Fibroblast of mammary gland (primary cell): Measurements from ENCODE around the gene CHD9.
"Not testable (repeated sequence)": the region's sequence is repeated elsewhere in the genome, so short reads cannot be mapped to it uniquely, and the experiment has no call there.

ENCODE experiments used
- DNase-seq: peaks from one replicate; pipeline ENCODE4 v3.0.0-alpha.2; 2010; ENCODE audit warnings: low read depth
- H3K4me3 ChIP-seq: 2 replicates; pipeline ENCODE4 v1.5.1; 2011; ENCODE audit warnings: low read depth, mild to moderate bottlenecking, low read length, moderate library complexity; ENCODE audit not compliant: control insufficient read depth
- TF ChIP-seq, protein P1 (sequence below): conservative IDR thresholded peaks from 2 replicates; pipeline ENCODE4 v1.5.1; 2011; ENCODE audit warnings: low read depth, low read length, inconsistent platforms; ENCODE audit not compliant: control insufficient read depth, insufficient read depth

The CHD9 gene

GRCh38 chr16:53168744-53169143 is 114.0 kb downstream of the CHD9 start:
- no peak for DNase-seq
- TF ChIP-seq, protein P1, sequence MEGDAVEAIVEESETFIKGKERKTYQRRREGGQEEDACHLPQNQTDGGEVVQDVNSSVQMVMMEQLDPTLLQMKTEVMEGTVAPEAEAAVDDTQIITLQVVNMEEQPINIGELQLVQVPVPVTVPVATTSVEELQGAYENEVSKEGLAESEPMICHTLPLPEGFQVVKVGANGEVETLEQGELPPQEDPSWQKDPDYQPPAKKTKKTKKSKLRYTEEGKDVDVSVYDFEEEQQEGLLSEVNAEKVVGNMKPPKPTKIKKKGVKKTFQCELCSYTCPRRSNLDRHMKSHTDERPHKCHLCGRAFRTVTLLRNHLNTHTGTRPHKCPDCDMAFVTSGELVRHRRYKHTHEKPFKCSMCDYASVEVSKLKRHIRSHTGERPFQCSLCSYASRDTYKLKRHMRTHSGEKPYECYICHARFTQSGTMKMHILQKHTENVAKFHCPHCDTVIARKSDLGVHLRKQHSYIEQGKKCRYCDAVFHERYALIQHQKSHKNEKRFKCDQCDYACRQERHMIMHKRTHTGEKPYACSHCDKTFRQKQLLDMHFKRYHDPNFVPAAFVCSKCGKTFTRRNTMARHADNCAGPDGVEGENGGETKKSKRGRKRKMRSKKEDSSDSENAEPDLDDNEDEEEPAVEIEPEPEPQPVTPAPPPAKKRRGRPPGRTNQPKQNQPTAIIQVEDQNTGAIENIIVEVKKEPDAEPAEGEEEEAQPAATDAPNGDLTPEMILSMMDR: no peak
- H3K4me3 ChIP-seq: no peak overlapping the region

DNA sequence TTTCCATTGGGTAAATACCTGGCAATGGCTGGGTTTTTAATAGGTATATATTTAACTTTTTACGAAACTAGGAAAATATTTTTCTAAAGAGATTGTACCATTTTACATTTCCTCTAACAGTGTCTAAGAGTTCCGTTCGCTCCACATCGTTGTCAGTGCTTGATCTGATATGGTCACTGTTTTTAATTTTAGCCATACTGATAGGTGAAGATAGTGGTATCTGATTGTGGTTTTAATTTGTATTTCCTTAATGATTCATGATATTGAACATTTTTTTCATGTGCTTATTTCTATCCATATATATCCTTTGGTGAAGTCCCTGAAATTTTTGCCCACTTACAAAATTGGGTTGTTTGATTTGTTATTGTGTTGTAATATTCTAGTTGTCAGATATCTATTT is 117.7 kb downstream of the CHD9 start:
- no peak for DNase-seq
- TF ChIP-seq, protein P1: no peak

DNA sequence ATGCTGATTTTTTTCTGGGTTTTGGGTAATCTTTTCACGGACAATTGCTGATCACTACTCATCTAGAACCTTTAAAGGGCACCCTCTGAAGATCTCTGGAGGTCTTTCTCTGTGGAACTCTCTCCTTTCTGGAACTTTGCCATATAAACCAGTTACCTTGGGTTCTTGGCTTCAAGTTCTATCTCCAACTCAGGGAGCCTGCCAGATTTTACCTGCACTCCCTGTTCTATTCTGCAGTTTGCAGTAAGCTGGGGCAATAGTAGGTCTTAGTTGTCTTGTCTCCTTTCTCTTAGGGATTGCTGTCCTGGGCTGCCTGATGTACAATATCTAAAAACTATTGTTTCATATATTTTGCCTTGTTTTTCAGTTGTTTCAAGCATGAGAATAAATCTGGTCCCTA is 120.3 kb downstream of the CHD9 start:
- TF ChIP-seq, protein P1: no peak
- no peak for DNase-seq
- no peak overlapping the region for H3K4me3 ChIP-seq

More for the DNA sequence above, 117.7 kb downstream of the CHD9 start:
- H3K4me3 ChIP-seq: no peak overlapping the region

GRCh38 chr16:53176434-53176833 is 121.6 kb downstream of the CHD9 start:
- TF ChIP-seq, protein P1: no peak

DNA sequence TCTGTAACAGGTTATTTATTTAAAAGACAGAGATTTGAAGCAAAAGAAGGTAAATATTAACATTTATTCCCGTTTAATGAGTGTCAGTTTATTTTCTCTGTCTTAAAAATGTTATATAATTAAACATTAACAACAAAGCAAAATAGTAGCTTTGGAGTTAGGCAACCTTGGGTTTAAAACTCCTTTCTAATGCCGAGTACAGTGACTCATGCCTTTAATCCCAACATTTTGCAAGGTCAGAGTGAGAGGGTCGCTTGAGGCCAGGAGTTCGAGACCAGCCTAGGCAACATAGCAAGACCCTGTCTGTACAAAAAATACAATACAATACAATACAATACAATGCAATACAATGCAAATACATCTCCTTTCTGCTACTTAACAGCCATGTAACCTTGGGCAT is 128.7 kb downstream of the CHD9 start:
- peak; percentile 24 for DNase-seq
- TF ChIP-seq, protein P1: no peak
- H3K4me3 ChIP-seq: no peak overlapping the region

More at GRCh38 chr16:53176434-53176833, 121.6 kb downstream of the CHD9 start:
- H3K4me3 ChIP-seq: no peak overlapping the region
- no peak for DNase-seq

DNA sequence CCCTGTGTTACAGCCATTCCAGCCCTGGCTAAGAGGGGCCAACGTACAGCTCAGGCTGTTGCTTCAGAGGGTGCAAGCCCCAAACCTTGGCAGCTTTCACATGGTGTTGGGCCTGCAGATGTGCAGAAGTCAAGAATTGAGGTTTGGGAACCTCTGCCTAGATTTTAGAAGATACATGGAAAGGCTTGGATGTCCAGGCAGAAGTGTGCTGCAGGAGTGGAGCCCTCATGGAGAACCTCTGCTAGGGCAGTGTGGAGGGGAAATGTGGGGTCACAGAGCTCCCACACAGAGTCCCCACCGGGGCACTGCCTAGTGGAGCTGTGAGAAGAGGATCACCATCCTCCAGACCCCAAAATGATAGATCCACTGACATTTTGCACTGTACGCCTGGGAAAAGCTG is 130.9 kb downstream of the CHD9 start:
- DNase-seq: not testable (repeated sequence)

DNA sequence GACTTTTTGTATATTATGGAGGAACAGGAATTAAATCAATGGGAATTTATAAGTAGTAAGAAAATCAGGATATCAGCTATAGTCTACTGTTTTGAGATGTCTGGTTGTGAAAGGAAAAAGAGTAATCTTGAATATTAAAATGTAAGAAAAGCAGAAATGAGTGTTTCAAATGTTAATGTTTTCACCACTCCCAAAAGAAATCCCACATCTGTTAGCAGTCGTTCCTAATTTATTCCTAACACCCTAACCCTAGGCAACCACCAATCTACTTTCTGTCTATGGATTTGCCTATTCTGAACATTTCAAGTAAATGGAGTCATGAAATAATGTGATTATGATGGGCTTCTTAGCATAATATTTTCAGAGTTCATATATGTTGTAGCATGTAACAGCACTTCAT is 133.0 kb downstream of the CHD9 start:
- H3K4me3 ChIP-seq: no peak overlapping the region
- TF ChIP-seq, protein P1: no peak
- DNase-seq: no peak

More for the DNA sequence above, 130.9 kb downstream of the CHD9 start:
- not testable (repeated sequence) for H3K4me3 ChIP-seq
